Ovary (tissue), 3 donors: ENCODE results near the gene ADAMTS13.

Experiments used
- EP300 ChIP-seq: sonication (generic); formaldehyde crosslinking; IDR thresholded peaks from one replicate; pipeline ENCODE4 v1.6.1; 2017; ENCODE audit warnings: antibody characterized with exemption
- POLR2A ChIP-seq: fragments of 450-650 bp; IDR thresholded peaks from one replicate; pipeline ENCODE4 v1.6.1; 2017; ENCODE audit warnings: antibody characterized with exemption, mild to moderate bottlenecking, moderate library complexity
- TF ChIP-seq, protein P1 (sequence below), 3 donors: fragments of 450-650 bp in 2 of 3; fragments of 200-600 bp in 1 of 3; IDR thresholded peaks; one replicate each; pipeline versions ENCODE4 v1.5.1 to v1.8.0; 2016 to 2022; ENCODE audit warnings: antibody characterized with exemption in 3 of 3, mild to moderate bottlenecking in 1 of 3
- donor health status: DM: no; HTN: no; CAD: no.

DNA sequence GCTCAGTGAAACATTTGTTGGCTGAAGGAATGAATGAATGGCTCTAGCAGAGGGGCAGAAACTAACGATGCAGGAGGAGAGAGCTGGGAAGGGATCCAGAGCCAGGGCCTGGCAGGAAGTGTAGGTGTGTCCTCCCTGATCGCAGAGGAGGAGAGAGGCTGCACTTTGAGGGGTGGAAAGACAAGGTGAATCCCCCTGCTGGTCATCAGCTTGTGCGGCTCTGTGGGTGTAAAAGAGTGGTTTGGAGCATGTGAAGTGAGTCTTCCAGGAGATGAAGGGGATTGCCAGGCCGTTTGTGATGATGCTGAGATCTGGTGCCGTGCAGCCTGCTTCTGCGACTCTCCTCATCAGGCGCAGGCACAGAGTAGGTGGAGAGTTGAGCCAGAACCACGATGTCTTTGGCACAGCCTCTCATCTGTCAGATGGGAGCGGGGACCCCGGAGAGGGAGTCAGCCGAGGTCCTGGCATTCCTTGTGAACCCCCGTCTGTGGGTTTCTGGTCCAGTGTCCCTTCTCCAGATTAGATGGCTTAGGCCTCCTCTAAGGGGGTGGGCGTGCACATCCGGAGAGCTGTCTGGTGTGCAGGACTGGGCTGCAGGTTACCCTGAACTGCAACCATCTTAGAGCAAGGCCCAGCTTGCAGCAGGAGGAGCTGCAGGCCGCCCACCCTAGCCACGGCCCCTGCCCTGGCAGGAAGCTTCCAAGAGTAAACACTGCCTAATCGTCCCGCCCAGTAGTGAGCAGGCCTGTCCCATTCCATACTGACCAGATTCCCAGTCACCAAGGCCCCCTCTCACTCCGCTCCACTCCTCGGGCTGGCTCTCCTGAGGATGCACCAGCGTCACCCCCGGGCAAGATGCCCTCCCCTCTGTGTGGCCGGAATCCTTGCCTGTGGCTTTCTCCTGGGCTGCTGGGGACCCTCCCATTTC lies at the start of gene ADAMTS13:
- no peak for TF ChIP-seq POLR2A
- TF ChIP-seq, protein P1, sequence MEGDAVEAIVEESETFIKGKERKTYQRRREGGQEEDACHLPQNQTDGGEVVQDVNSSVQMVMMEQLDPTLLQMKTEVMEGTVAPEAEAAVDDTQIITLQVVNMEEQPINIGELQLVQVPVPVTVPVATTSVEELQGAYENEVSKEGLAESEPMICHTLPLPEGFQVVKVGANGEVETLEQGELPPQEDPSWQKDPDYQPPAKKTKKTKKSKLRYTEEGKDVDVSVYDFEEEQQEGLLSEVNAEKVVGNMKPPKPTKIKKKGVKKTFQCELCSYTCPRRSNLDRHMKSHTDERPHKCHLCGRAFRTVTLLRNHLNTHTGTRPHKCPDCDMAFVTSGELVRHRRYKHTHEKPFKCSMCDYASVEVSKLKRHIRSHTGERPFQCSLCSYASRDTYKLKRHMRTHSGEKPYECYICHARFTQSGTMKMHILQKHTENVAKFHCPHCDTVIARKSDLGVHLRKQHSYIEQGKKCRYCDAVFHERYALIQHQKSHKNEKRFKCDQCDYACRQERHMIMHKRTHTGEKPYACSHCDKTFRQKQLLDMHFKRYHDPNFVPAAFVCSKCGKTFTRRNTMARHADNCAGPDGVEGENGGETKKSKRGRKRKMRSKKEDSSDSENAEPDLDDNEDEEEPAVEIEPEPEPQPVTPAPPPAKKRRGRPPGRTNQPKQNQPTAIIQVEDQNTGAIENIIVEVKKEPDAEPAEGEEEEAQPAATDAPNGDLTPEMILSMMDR (IDR thresholded peaks at IDR 0.05): no peak
- TF ChIP-seq EP300: no peak
